MM.1S (cell line): ENCODE measurements around the gene NREP.

ENCODE experiments used
- DNase-seq: peaks from one replicate; pipeline ENCODE4 v3.0.0-alpha.2; 2015
- H2AFZ ChIP-seq: fragments of 300-600 bp; sonication (generic); 2 replicates; pipeline ENCODE4 v1.6.0; 2016; ENCODE audit warnings: antibody characterized with exemption, low read length
- H3F3A ChIP-seq: fragments of 300-600 bp; sonication (generic); 2 replicates; pipeline ENCODE4 v1.6.1; 2016; ENCODE audit warnings: mild to moderate bottlenecking, antibody characterized with exemption, low read length, moderate library complexity, mixed read lengths; ENCODE audit not compliant: insufficient read depth
- H3K27ac ChIP-seq: fragments of 300-600 bp; sonication (generic); 2 replicates; pipeline ENCODE4 v1.5.1; 2016; ENCODE audit warnings: mild to moderate bottlenecking, low read length
- H3K27me3 ChIP-seq: fragments of 300-600 bp; sonication (generic); replicated peaks from 2 replicates; pipeline ENCODE4 v1.6.0; 2016; ENCODE audit warnings: low read length; ENCODE audit not compliant: insufficient read depth
- H3K36me3 ChIP-seq: fragments of 300-600 bp; sonication (generic); replicated peaks from 2 replicates; pipeline ENCODE4 v1.6.1; 2016; ENCODE audit warnings: mild to moderate bottlenecking, low read length, mixed read lengths; ENCODE audit not compliant: insufficient read depth
- H3K4me1 ChIP-seq: fragments of 300-600 bp; sonication (generic); 2 replicates; pipeline ENCODE4 v1.6.1; 2016; ENCODE audit warnings: low read length, mixed read lengths
- H3K4me2 ChIP-seq: fragments of 300-600 bp; sonication (generic); 2 replicates; pipeline ENCODE4 v1.6.0; 2016; ENCODE audit warnings: low read depth, low read length
- H3K4me3 ChIP-seq: fragments of 300-600 bp; sonication (generic); 2 replicates; pipeline ENCODE4 v1.5.1; 2016; ENCODE audit warnings: low read length, mixed read lengths
- H3K79me2 ChIP-seq: fragments of 300-600 bp; sonication (generic); 2 replicates; pipeline ENCODE4 v1.6.1; 2016; ENCODE audit warnings: mixed run types, low read length, mixed read lengths
- H3K9ac ChIP-seq: fragments of 300-600 bp; sonication (generic); 2 replicates; pipeline ENCODE4 v1.6.1; 2016; ENCODE audit warnings: low read length, mixed read lengths
- H3K9me2 ChIP-seq: fragments of 300-600 bp; sonication (generic); replicated peaks from 2 replicates; pipeline ENCODE4 v1.6.1; 2016; ENCODE audit warnings: mild to moderate bottlenecking, low read length, mixed read lengths; ENCODE audit not compliant: insufficient read depth
- H3K9me3 ChIP-seq: fragments of 300-600 bp; sonication (generic); replicated peaks from 2 replicates; pipeline ENCODE4 v1.6.1; 2016; ENCODE audit warnings: mild to moderate bottlenecking, low read length, mixed read lengths; ENCODE audit not compliant: insufficient read depth
- H4K20me1 ChIP-seq: fragments of 300-600 bp; sonication (generic); 2 replicates; pipeline ENCODE4 v1.6.1; 2016; ENCODE audit warnings: mild to moderate bottlenecking, low read length, moderate library complexity, mixed read lengths; ENCODE audit not compliant: insufficient read depth
- CTCF ChIP-seq: fragments of 300-600 bp; sonication (generic); IDR thresholded peaks from 2 replicates; pipeline ENCODE4 v1.5.1; 2016; ENCODE audit warnings: antibody characterized with exemption, low read length, mixed read lengths
- EZH2 ChIP-seq: fragments of 300-600 bp; sonication (generic); optimal IDR thresholded peaks from 2 replicates; pipeline ENCODE3; 2017; ENCODE audit warnings: low read depth, mild to moderate bottlenecking, antibody characterized with exemption, low read length, mixed read lengths
- EZH2phosphoT487 ChIP-seq: fragments of 300-600 bp; sonication (generic); IDR thresholded peaks from 2 replicates; pipeline ENCODE4 v1.6.1; 2018; ENCODE audit warnings: antibody characterized with exemption, low read length

NREP gene

DNA sequence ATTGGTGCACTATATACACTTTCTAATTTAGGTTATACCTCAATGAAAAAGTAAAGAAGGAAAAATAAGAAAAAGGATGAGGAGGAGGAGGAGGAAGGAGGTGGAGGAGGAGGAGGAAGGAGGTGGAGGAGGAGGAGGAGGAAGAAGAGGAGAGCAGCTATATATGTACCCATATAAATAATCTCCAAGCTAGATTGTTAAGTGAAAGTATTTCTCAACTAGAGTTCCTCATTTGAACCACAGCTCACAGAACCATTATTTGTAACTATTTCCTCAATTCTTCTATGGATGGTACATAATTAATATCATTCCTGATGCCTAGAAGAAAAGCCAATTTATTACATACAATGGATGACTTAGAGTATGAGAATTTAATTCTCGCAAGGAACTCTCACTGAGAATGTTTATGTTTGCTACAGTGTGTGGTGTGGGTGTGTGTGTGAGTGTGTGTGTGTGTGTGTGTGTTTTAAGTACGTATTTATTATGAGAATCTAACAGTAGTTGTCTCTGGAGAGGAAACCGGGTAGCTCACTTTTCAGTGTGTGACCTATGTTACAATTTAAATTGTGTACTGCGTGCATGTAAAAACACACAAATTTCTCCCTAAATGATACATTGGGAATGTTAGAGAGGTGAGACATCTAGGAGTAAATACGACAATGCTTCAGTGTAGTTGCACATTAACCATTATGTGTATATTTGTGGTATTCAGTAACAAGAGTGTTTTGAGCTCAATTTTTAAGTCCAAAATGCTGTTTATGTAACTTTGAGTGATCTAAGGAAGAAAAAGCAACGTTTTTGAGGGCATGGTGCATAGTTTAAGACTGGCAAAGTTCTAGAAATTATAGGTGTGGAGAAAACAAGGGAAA is 20.2 kb upstream of the NREP start:
- no peak for TF ChIP-seq EZH2phosphoT487
- TF ChIP-seq EZH2, result no peak
- TF ChIP-seq CTCF, result no peak
- Histone ChIP-seq H3K9me2 (no peaks in the 10 kb centered on the region), H3K79me2 (no peaks in the 10 kb centered on the region), H3K9ac (no peak overlapping the region), H3K4me1 (peaks cover 16% of the 10 kb centered on the region), H3K36me3 (no peaks in the 10 kb centered on the region), H3K9me3 (no peaks in the 10 kb centered on the region), H3K4me3 (no peak overlapping the region), H3F3A (no peaks in the 10 kb centered on the region), H3K4me2 (no peak overlapping the region), H3K27ac (no peak overlapping the region), H2AFZ (no peak overlapping the region), H4K20me1 (no peaks in the 10 kb centered on the region), H3K27me3 (no peaks in the 10 kb centered on the region)
- no peak for DNase-seq

DNA sequence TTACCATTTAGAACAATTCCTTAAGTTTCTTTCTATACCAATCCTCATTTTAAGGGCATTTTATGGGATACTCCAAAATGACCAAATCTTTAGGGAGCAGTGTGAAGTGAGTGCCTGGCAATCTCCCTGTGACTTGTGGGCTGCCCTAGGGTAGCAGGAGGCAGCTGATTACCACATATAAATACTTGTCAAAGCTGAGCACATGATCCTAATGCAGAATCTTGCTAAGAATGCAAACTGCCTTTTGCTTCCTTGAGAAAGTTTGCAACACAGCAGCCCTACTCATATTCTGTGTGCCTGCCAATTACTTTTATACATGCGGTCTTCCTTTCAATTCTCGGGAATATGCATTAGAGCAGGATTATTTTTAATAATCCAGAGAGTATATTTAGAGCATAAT is 18.2 kb upstream of the NREP start:
- Histone ChIP-seq H3K27me3 (no peaks in the 10 kb centered on the region), H4K20me1 (no peaks in the 10 kb centered on the region), H3K9ac (no peak overlapping the region), H3K9me2 (no peaks in the 10 kb centered on the region), H3K79me2 (no peaks in the 10 kb centered on the region), H3F3A (no peaks in the 10 kb centered on the region), H3K27ac (no peak overlapping the region), H3K36me3 (no peaks in the 10 kb centered on the region), H3K4me2 (0 out of 2 replicates have a peak overlapping the region, but pooled peaks have one; percentile 10), H3K9me3 (no peaks in the 10 kb centered on the region), H3K4me1 (peaks cover 16% of the 10 kb centered on the region), H2AFZ (no peak overlapping the region), H3K4me3 (no peak overlapping the region)
- TF ChIP-seq CTCF (no peak), EZH2 (no peak), EZH2phosphoT487 (no peak)
- no peak for DNase-seq

DNA sequence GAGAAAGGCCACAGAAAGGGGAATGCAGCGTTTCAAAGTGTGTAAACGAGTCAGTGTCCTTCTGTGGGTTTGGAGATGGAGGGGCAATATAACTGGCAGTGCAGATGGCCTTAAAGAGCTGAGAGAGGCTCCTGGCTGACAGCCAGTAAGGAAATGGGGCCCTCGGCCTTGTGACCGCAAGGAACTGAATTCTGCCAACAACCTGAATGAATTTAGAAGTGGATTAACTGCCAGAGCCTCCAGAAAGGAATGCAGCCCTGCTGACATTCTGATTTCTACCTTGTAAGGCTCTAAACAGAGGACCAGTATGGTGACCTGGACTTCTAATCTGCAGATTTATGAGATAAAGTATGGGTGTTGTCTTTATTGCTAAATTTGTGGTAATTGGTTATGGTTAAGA is 17.5 kb upstream of the NREP start:
- TF ChIP-seq EZH2 (no peak), EZH2phosphoT487 (no peak), CTCF (no peak)
- Histone ChIP-seq H2AFZ (0 out of 2 replicates have a peak overlapping the region, but pooled peaks have one; percentile 3), H3K9ac (no peak overlapping the region), H3K4me1 (peaks cover 16% of the 10 kb centered on the region), H3K9me3 (no peaks in the 10 kb centered on the region), H3K36me3 (no peaks in the 10 kb centered on the region), H3K4me3 (no peak overlapping the region), H3K27ac (peak overlapping the region; percentile 2; the same call in 1 of the 2 replicates), H4K20me1 (no peaks in the 10 kb centered on the region), H3F3A (no peaks in the 10 kb centered on the region), H3K27me3 (no peaks in the 10 kb centered on the region), H3K9me2 (no peaks in the 10 kb centered on the region), H3K4me2 (peak overlapping the region; percentile 10; the same call in 1 of the 2 replicates), H3K79me2 (no peaks in the 10 kb centered on the region)
- peak; percentile 86 for DNase-seq
